Suprapubic skin (tissue), 4 donors: ENCODE results near the gene RPL37.

Experiments
- CTCF ChIP-seq, 2 donors: fragments of 200-600 bp in 1 of 2; fragments of 450-650 bp in 1 of 2; sonication (generic) in 1 of 2; IDR thresholded peaks; one replicate each; pipeline ENCODE4 v1.5.1; 2016 to 2019; ENCODE audit warnings: antibody characterized with exemption in 2 of 2, mild to moderate bottlenecking in 1 of 2, moderate library complexity in 1 of 2
- EP300 ChIP-seq: sonication (generic); formaldehyde crosslinking; IDR thresholded peaks from one replicate; pipeline ENCODE4 v1.6.1; 2017; ENCODE audit warnings: antibody characterized with exemption
- POLR2A ChIP-seq, 2 donors: fragments of 450-650 bp; IDR thresholded peaks; one replicate each; pipeline ENCODE4 v1.6.1; 2017; ENCODE audit warnings: antibody characterized with exemption in 2 of 2, mild to moderate bottlenecking in 2 of 2, moderate library complexity in 2 of 2
- POLR2AphosphoS5 ChIP-seq, 3 donors: sonication (generic); formaldehyde crosslinking; IDR thresholded peaks; one replicate each; pipeline ENCODE4 v1.6.1; 2017; ENCODE audit warnings: antibody characterized with exemption in 3 of 3

- TF ChIP-seq CTCF (IDR thresholded peaks at IDR 0.05) (no peak), EP300 (no peak), POLR2A (IDR thresholded peaks at IDR 0.05) (no peak), POLR2AphosphoS5 (IDR thresholded peaks at IDR 0.05) (no peak)
These were observed 602 bp downstream of the RPL37 start for GRCh38 chr5:40834391-40834848.
